Astrocyte (in vitro differentiated cells and primary cell): ENCODE data around the gene DYTN.

Experiments used
- EZH2 ChIP-seq: IDR thresholded peaks from 2 replicates; pipeline ENCODE4 v1.6.1; 2012; ENCODE audit warnings: mild to moderate bottlenecking, low read length, inconsistent platforms; ENCODE audit not compliant: insufficient read depth
- TF ChIP-seq, protein P1 (sequence below): IDR thresholded peaks from 2 replicates; pipeline ENCODE4 v1.5.1; 2011; ENCODE audit warnings: low read depth, mild to moderate bottlenecking, inconsistent platforms, low read length, moderate library complexity; ENCODE audit not compliant: insufficient read depth

DNA sequence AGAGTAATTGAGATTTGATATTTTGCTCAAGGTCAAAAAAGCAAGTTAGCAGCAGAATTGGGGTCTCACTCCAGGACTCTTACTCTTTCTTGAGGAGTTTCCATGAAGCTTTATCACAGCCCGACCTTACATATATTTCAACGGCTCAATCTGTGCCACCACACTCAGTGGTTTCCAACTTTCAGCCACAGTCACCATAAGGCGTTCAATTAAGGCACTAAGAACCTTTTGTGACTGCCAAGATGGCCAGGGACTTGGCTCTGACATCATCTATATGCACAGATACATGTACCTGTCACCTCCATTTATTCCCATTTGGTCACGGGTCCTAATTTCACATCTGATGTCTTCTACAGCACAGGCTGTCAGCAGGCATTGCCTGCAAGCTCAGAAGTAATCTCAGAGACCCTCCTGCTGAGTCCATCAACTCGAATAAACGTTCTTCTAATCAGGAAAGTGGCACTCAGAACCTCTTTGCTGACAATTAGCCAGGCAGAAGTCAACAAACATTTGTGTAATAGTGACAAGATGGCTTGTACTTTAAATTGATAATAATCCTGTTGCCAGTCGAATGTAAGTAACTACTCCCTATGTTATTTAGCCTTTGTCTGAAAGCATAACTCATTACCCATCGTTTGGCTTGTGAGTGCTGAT lies 16.1 kb downstream of the DYTN start:
- TF ChIP-seq, protein P1, sequence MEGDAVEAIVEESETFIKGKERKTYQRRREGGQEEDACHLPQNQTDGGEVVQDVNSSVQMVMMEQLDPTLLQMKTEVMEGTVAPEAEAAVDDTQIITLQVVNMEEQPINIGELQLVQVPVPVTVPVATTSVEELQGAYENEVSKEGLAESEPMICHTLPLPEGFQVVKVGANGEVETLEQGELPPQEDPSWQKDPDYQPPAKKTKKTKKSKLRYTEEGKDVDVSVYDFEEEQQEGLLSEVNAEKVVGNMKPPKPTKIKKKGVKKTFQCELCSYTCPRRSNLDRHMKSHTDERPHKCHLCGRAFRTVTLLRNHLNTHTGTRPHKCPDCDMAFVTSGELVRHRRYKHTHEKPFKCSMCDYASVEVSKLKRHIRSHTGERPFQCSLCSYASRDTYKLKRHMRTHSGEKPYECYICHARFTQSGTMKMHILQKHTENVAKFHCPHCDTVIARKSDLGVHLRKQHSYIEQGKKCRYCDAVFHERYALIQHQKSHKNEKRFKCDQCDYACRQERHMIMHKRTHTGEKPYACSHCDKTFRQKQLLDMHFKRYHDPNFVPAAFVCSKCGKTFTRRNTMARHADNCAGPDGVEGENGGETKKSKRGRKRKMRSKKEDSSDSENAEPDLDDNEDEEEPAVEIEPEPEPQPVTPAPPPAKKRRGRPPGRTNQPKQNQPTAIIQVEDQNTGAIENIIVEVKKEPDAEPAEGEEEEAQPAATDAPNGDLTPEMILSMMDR, result no peak
- no peak for TF ChIP-seq EZH2
